Transverse colon (tissue), 4 donors: ENCODE data around the gene FCGBP.

Source experiments
- POLR2A ChIP-seq: fragments of 450-650 bp; IDR thresholded peaks from one replicate; pipeline ENCODE4 v1.6.1; 2016; ENCODE audit warnings: antibody characterized with exemption, mild to moderate bottlenecking, moderate library complexity
- POLR2AphosphoS5 ChIP-seq, 3 donors: sonication (generic); formaldehyde crosslinking; IDR thresholded peaks; one replicate each; pipeline ENCODE4 v1.6.1; 2016; ENCODE audit warnings: antibody characterized with exemption in 3 of 3
- TF ChIP-seq, protein P1 (sequence below), 5 experiments: fragments of 200-600 bp in 3 of 5; fragments of 450-650 bp in 2 of 5; sonication (generic) in 3 of 5; IDR thresholded peaks; 1 replicate in 2 of 5; 2 replicates in 3 of 5; pipeline ENCODE4 v1.5.1; 2016 to 2017; ENCODE audit warnings: antibody characterized with exemption in 5 of 5, inconsistent platforms in 3 of 5, mild to moderate bottlenecking in 2 of 5, moderate library complexity in 1 of 5

DNA sequence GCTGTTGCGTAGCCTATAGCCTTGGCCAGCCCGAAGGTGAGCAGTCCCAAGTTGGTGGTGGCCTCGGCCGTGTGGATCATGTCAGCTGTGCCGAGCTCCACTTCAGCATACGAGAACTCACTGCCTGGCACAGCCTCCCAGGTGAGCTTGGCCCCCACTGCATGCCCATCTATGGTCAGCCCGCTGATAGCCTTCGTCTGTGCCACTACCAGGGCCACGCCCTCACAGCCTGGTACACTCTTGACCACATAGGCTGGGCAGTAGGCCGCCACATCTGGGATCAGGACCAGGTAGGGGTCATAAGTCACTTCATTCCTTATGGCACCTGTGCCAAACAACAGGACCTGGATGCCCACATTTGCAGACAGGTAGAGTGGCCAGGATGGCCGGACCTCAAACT lies 7.4 kb downstream of the FCGBP start:
- TF ChIP-seq, protein P1, sequence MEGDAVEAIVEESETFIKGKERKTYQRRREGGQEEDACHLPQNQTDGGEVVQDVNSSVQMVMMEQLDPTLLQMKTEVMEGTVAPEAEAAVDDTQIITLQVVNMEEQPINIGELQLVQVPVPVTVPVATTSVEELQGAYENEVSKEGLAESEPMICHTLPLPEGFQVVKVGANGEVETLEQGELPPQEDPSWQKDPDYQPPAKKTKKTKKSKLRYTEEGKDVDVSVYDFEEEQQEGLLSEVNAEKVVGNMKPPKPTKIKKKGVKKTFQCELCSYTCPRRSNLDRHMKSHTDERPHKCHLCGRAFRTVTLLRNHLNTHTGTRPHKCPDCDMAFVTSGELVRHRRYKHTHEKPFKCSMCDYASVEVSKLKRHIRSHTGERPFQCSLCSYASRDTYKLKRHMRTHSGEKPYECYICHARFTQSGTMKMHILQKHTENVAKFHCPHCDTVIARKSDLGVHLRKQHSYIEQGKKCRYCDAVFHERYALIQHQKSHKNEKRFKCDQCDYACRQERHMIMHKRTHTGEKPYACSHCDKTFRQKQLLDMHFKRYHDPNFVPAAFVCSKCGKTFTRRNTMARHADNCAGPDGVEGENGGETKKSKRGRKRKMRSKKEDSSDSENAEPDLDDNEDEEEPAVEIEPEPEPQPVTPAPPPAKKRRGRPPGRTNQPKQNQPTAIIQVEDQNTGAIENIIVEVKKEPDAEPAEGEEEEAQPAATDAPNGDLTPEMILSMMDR (IDR thresholded peaks at IDR 0.05), result no peak
- no peak for TF ChIP-seq POLR2AphosphoS5 (IDR thresholded peaks at IDR 0.05)
- TF ChIP-seq POLR2A, result no peak
